ENCODE results near the gene ABCG2. TPM values are rescaled to one million over a fixed set of nuclear protein-coding genes. Genes with fewer than 3 reads are reported as not detected.

ABCG2 gene
- total RNA-seq, 4 donors from 2014 or later, result 1.1 to 5.0 (median 2.6) TPM

GRCh38 chr4:88062843-88063242 lies 95.6 kb downstream of the ABCG2 start:
- no peak for ATAC-seq
- 81 to 100% methylated on average over 1 of the region's 1 CpG for WGBS, 2 donors (ENCODE audit: low coverage in 1 of 2)
- Histone ChIP-seq H3K27me3 (no peaks in the 10 kb centered on the region), H3K9me3 (no peaks in the 10 kb centered on the region), H3K4me1 (peaks cover 0 to 9% (median 0%) of the 10 kb centered on the region in 3 donors), H3K36me3 (peaks cover 5 to 91% of the 10 kb centered on the region in 2 donors), H3K4me3 (no peak overlapping the region), H3K27ac (no peak overlapping the region)
- no peak for TF ChIP-seq POLR2A (IDR thresholded peaks at IDR 0.05)
- no peak for TF ChIP-seq EP300 (IDR thresholded peaks at IDR 0.05)
- TF ChIP-seq CTCF (IDR thresholded peaks at IDR 0.05), result no peak
- no peak for TF ChIP-seq POLR2AphosphoS5 (IDR thresholded peaks at IDR 0.05)

DNA sequence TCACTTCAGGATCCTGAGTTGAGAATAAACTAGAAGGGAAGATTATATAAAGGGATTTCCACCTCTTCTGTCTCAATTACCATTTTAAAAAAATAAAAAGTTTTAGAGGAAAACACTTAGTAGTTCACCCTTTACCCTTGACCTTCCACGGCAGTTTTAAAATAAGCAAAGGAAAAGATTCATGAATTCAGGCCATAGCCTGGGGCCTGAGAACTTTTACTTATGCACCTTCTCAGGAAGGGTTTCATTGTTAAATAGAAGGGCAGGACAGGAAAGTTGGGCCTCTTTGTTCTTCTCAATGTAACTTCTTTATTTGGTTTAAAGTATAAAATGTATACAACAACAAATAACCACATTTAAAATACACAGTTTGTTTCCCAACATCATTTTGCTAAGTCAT lies 96.1 kb downstream of the ABCG2 start:
- TF ChIP-seq POLR2AphosphoS5 (IDR thresholded peaks at IDR 0.05) (no peak), POLR2A (IDR thresholded peaks at IDR 0.05) (no peak), EP300 (IDR thresholded peaks at IDR 0.05) (no peak), CTCF (IDR thresholded peaks at IDR 0.05) (no peak)
- H3K4me3 ChIP-seq, result no peak overlapping the region
- H3K27me3 ChIP-seq, result no peaks in the 10 kb centered on the region
- H3K27ac ChIP-seq, result no peak overlapping the region
- 50 to 78% methylated on average over 1 of the region's 1 CpG for WGBS, 2 donors (ENCODE audit: low coverage in 1 of 2)
- peaks cover 0 to 9% (median 0%) of the 10 kb centered on the region in 3 donors for H3K4me1 ChIP-seq
- ATAC-seq, result no peak
- no peaks in the 10 kb centered on the region for H3K9me3 ChIP-seq
- peaks cover 5 to 91% of the 10 kb centered on the region in 2 donors for H3K36me3 ChIP-seq

DNA sequence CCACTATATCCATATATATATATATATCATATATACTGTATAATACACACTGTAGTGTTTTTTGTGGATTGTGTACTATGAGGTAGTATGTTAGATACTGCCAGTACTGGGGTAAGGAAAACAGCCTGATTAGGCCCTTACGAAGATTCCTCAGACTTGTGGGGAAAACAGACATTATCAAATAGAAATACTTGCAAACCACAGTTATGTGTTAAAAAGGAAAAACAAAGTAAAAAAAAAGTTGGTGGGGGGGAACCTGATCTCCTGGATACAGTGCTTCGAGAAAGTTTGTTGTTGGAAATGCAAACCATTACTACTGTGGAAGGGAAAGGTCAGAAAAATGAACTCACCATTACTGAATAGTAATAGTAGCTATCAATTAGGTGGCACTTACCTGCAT lies 98.0 kb downstream of the ABCG2 start:
- no peak for ATAC-seq
- 69 to 94% methylated on average over 2 of the region's 2 CpGs for WGBS, 2 donors (ENCODE audit: low coverage in 1 of 2)
- no peak overlapping the region for H3K4me3 ChIP-seq
- H3K36me3 ChIP-seq, result peaks cover 0 to 91% of the 10 kb centered on the region in 2 donors
- H3K9me3 ChIP-seq, result no peaks in the 10 kb centered on the region
- TF ChIP-seq CTCF (IDR thresholded peaks at IDR 0.05), result no peak
- no peak for TF ChIP-seq POLR2A (IDR thresholded peaks at IDR 0.05)
- no peak for TF ChIP-seq POLR2AphosphoS5 (IDR thresholded peaks at IDR 0.05)
- no peak for TF ChIP-seq EP300 (IDR thresholded peaks at IDR 0.05)
- no peaks in the 10 kb centered on the region for H3K27me3 ChIP-seq
- no peak overlapping the region for H3K27ac ChIP-seq
- peaks cover 0 to 9% (median 0%) of the 10 kb centered on the region in 3 donors for H3K4me1 ChIP-seq

- H3K36me3 ChIP-seq, result peaks cover 0 to 91% of the 10 kb centered on the region in 2 donors
- no peak for ATAC-seq
- no peak overlapping the region for H3K27ac ChIP-seq
- no peaks in the 10 kb centered on the region for H3K27me3 ChIP-seq
- TF ChIP-seq POLR2AphosphoS5 (IDR thresholded peaks at IDR 0.05) (no peak), CTCF (IDR thresholded peaks at IDR 0.05) (no peak), EP300 (IDR thresholded peaks at IDR 0.05) (no peak), POLR2A (IDR thresholded peaks at IDR 0.05) (no peak)
- H3K4me1 ChIP-seq, result peaks cover 0 to 9% (median 0%) of the 10 kb centered on the region in 3 donors
- H3K9me3 ChIP-seq, result no peaks in the 10 kb centered on the region
- H3K4me3 ChIP-seq, result no peak overlapping the region
- 43 to 50% methylated on average over 1 to 2 of the region's 2 CpGs for WGBS, 2 donors (ENCODE audit: low coverage in 1 of 2)
These were observed 98.7 kb downstream of the ABCG2 start for GRCh38 chr4:88059766-88060165.

- Histone ChIP-seq H3K36me3 (peaks cover 5 to 91% of the 10 kb centered on the region in 2 donors), H3K4me3 (no peak overlapping the region), H3K27ac (no peak overlapping the region), H3K27me3 (no peaks in the 10 kb centered on the region), H3K9me3 (no peaks in the 10 kb centered on the region), H3K4me1 (peaks cover 0 to 9% (median 0%) of the 10 kb centered on the region in 3 donors)
- no peak for TF ChIP-seq POLR2AphosphoS5 (IDR thresholded peaks at IDR 0.05)
- TF ChIP-seq EP300 (IDR thresholded peaks at IDR 0.05), result no peak
- TF ChIP-seq POLR2A (IDR thresholded peaks at IDR 0.05), result no peak
- no peak for TF ChIP-seq CTCF (IDR thresholded peaks at IDR 0.05)
- no peak for ATAC-seq
- WGBS, 2 donors (ENCODE audit: low coverage in 1 of 2), result 87 to 91% methylated on average over 3 of the region's 3 CpGs
These were observed 100.1 kb downstream of the ABCG2 start for GRCh38 chr4:88058295-88058694.
